Superior temporal gyrus (tissue), 1 donor: ENCODE data around the gene RANBP10.
"Not testable (repeated sequence)": the region's sequence is repeated elsewhere in the genome, so short reads cannot be mapped to it uniquely, and the experiment has no call there.

Experiments
- DNase-seq: peaks from one replicate; pipeline ENCODE4 v3.0.0-alpha.2; 2016; ENCODE audit errors: extremely low spot score

The RANBP10 gene

DNA sequence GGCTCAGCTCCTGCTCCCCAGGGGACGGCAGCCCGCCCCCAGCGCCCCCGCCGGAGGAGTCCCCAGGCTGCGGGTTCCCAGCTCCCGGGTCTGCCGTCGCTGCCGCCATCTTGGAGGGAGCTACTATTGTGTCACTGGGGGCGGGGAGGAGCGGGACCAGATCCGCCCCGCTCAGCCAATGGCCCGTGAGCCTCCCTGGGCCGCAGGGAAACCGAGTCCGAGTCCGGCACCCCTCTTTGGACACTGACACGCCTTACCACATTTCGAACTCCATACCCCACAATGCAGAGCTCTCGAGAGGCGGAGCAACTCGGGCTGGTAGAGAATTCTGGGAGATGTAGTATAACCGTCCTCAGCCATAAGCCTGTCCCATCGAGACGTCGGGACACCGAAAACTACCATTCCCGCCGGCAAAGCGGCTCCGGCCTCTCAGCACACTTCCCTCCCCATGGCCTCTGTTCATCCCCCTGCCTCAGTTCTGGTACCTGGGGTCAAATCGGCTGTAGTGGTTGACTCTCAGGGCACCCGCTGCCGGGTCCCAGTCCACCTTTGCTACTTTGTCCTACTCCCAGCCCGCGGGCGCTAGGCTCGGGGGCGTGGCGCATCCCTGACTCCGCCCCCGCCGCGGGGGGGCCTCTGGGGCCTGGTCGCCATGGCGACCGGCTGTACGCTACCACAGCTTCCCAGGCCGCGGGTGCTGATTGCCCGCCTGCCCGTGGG lies at the start of gene RANBP10, which contains the start of gene TSNAXIP1:
Gene RANBP10 (minus strand): TSS at position 133 of the 720 bp plus-strand sequence. CDS start 24 bp downstream, at position 109.
Gene TSNAXIP1 (plus strand): TSS at position 462 of the 720 bp plus-strand sequence. CDS start 261 bp downstream, outside the sequence.
- peak; percentile 99 for DNase-seq

DNA sequence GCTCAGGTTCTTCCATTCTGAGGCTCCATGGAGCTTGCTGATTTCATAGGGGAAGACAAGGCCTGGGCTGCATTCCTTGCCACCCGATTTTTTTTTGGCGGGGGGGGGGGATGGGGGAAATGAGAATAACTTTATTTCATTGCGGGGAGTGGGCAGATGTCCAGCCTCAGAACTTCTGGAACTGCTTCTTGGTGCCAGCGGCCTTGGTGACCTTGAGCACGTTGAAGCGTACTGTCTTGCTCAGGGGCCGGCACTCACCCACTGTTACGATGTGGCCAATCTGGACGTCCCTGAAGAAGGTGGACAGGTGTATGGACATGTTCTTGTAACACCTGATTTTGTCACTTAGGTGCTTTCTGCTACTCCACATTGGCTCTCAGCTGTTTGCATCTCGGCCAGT lies 49.4 kb upstream of the RANBP10 start:
- no peak for DNase-seq

GRCh38 chr16:67853670-67854069 lies 47.3 kb upstream of the RANBP10 start:
- DNase-seq = no peak

GRCh38 chr16:67848118-67848517 lies 41.8 kb upstream of the RANBP10 start:
- no peak for DNase-seq

GRCh38 chr16:67847064-67847861 lies 40.9 kb upstream of the RANBP10 start, which contains the start of gene CENPT:
Gene CENPT, minus strand, starts transcription at chr16:67847693. Its CDS starts 13,834 bp downstream, at chr16:67833859.
- DNase-seq = no peak

DNA sequence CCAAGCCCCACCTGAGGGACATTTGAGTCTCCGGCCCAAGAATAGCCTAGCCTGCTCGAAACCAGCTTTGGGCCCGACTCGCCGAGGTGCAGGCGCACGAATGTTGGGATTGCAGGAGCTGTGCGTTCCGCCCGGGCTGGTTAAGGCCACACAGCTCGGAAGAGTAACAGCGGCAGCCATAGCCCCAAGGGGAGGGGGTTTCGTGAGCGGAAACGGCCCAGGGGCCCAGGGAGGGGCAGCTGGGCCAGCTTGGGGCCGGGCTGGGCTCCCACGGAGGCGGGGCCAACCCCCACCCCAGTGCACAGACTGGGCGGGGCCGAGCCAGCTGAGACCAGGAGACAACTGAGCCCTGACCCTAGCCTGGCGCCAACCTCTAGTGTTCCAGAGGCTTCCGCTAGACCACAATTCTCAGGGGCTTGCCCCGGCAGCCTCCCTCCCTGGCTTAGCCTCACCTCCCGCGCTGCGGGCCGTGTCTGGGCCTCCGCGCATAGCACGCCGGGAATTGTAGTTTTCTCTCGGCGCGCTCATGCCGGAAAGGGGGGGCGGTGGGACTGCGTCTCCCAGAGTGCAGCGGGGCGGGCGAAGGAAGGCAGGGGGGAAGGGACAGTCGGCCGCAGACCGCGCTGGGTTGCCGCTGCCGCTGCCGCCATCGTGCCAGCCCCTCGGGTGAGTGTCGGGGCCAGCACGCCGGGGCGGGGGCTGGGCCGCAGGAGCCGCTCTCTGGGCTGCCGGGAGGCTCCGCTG lies 40.1 kb upstream of the RANBP10 start, which contains the start of gene NUTF2:
Gene NUTF2 (plus strand): TSS at position 614 of the 744 bp plus-strand sequence. CDS start 18,198 bp downstream, outside the sequence.
- peak; percentile 96 for DNase-seq

GRCh38 chr16:67846063-67846319 lies 39.6 kb upstream of the RANBP10 start:
- DNase-seq = no peak

DNA sequence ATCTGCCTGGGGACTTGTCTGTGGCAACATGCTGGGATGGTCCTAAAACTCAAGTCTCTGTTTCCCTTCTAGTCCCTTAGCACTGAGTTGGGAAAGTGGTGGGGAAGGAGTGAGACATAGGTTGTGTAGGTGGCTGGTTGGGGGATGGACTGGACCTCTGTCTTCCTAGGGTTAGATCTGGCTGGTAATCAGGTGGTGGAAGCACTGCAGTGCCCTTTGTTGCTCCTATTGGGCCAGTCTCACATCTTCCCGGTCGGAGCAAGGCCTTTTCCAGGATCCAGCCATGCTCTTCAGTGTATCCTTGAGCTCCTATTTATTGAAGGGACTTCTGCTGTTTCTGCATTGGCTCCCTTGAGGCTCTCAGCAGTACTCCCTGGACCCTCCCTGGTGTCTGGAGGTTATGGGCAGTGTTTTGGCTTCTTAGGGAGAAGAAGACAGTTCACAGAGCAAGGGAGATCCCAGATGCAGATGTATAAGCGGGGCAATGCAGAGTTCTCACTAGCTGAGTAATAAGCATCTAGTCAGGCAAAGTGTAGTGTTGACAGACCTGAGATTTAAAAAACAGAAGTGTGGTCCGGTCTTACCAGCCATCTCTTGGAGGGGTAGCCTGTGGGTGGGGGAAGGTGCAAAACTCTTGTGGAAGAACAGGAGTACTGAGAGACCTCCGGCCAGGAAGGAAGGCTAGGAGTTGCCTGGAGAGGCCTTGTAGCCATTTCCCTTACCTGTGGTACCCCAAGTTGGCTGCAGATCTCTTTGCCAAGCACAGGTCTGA lies 39.1 kb upstream of the RANBP10 start:
- no peak for DNase-seq

- DNase-seq = no peak
These were observed 38.1 kb upstream of the RANBP10 start for GRCh38 chr16:67844497-67844896.

DNA sequence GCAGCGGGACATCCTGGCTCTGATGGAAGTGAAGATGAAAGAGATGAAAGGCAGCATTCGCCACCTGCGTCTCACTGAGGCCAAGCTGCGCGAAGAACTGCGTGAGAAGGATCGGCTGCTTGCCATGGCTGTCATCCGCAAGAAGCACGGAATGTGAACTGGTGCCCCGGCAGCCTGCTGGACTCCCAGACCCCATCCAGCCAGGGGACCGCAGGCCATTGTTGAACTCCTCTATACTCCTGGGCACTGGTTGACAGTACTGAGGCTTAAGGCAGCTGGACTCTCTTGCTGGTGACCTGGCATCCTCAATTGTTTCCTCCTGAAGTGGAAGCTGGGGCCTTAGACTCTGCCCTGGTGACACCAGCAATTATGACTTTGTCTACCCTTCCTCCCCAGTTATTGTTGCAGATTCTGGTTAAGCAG lies 37.0 kb upstream of the RANBP10 start:
- DNase-seq = no peak

GRCh38 chr16:67842509-67843342 lies 36.4 kb upstream of the RANBP10 start:
- DNase-seq = peak; percentile 60

DNA sequence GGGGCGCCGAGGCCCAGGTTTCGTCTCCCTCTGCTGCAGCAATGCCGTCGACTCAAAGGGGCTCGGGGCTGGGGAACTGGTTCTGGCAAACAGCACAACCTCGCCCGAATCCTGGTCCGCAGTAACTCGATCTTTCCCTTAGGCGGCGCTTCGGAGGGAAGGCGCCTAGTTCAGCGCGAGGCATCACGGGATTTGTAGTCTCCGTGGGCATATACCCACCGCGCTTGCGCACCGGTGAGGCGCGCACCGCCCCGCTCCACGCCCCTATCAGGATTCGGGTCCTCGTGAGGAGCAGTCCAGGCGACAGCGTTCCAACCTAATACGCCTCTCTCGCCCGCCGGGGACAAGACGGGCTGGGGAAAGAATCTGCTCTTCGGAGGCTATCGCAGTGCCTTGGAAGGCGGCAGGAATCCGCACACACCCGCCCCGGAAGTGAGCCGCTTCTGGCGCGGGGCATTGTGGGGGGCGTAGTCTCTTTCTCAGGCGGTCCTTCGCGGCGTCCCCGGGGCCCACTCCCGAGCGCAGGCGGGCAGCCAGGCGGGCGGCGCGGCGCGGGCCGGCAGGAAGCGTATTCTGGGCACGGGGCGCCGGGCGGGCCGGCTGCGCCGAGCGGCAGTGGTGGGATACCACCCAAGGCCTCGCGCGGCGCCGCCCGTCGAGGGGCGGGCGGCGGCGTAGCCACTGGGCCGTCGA lies 35.6 kb upstream of the RANBP10 start, which contains the start of gene THAP11:
Gene THAP11 (plus strand): TSS at position 505 of the 693 bp plus-strand sequence. CDS start 235 bp downstream, outside the sequence.
- DNase-seq = peak; percentile 99

DNA sequence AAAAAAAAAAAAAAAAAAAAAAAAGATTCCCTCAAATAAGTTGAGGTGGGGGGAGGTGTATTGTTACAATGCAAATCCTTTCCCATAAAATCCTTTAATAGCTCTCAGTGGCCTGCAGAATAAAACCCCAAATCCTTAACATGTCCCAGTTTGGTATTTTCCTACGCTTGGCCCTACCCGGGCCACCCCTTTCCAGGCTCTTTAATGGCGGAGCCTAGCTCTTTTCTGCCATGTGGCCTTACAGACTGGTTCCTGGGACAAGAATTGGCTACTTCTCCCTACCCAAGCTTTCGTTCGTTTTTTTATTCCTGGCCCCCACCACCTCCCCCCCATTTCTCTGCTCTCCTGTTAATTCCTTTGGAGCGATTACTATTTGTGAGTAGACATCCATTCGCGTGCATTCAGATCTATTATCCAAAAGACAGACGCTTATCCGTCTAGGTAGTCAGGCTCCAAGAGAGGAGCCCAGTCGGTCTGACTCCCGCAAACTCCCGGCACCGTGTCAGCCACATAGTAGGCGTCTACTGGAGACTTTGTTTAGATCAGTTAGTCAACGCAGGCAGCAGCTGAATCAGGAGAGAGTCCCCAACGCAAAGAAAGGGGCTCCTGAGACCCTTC lies 34.9 kb upstream of the RANBP10 start:
- no peak for DNase-seq

- DNase-seq = no peak
These were observed 31.5 kb upstream of the RANBP10 start for GRCh38 chr16:67837811-67838210.

DNA sequence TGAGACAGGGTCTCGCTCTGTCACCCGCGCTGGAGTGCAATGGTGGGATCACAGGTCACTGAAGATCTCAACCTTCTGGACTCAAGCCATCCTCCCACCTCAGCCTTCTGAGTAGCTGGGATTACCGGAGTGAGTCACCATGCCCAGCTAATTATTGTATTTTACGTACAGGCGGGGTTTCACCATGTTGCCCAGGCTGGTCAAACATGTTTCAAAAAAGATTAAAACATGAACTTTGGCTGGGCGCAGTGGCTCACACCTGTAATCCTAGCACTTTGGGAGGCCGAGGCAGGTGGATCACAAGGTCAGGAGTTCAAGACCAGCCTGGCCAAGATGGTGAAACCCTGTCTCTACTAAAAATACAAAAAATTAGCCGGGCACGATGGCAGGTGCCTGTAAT lies 30.8 kb upstream of the RANBP10 start:
- not testable (repeated sequence) for DNase-seq

GRCh38 chr16:67834242-67834614 lies 27.9 kb upstream of the RANBP10 start:
- DNase-seq = no peak

GRCh38 chr16:67833415-67834241 lies 27.3 kb upstream of the RANBP10 start:
- DNase-seq = peak; percentile 96

DNA sequence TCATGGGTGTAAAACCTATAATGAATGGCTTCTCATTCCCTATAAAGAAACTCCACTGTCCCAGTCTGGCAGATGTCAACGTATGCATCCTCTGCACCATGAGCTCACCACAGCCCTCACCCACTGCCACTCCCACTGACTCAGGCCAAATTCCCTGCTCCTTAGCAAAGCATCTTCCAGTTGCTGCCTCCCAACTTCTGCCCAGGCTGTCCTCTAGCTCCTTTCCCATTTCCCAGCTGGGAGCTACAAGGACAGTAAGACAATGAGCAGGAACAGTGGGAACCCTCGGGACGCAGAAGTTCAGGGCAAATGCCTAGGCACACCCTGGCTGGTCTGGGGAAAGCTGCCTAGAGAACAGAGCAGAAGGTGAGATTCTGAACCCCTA lies 26.7 kb upstream of the RANBP10 start:
- no peak for DNase-seq
